ENCODE measurements around the gene ARHGAP35. TPM values are rescaled to one million over a fixed set of nuclear protein-coding genes. Genes with fewer than 3 reads are reported as not detected.

The ARHGAP35 gene
- total and polyA plus RNA-seq, 10 of the 15 experiments (the other 5 are each of a cell fraction or from before 2014, with no cell fraction given): 0.85 to 29.9 (median 11.5) TPM

- CTCF ChIA-PET: interaction anchor here (0.8 to 3.0 kb wide), 7 partner anchors 55 to 150 kb away, joined by 3 to 20 read pairs (median 4); no protein-coding TSS in a partner anchor
- H3K79me2 ChIP-seq (ENCODE audit: control insufficient read depth, insufficient read depth, low read length): peaks cover 65% of the 10 kb centered on the region
- H3K9ac ChIP-seq (ENCODE audit: control insufficient read depth, insufficient read depth, low read length): peak overlapping the region; percentile 86
- peaks cover 6% of the 10 kb centered on the region for H4K20me1 ChIP-seq (ENCODE audit: control insufficient read depth, insufficient read depth)
- no peak overlapping the region for H2AFZ ChIP-seq (ENCODE audit: control insufficient read depth, low read depth, low read length)
- intact Hi-C loops (cut with micrococcal nuclease; ENCODE audit: unreplicated experiment): no loop called here
- H3K4me3 ChIP-seq: peak overlapping the region; percentile 77
- FAIRE-seq (no peak), DNase-seq (ENCODE audit: low read depth, low spot score) (no peak), ATAC-seq (no peak)
- in situ Hi-C loops (cut with MboI): no loop called here
- RAD21 ChIA-PET (ENCODE audit: unreplicated experiment): interaction anchor here (0.6 to 2.7 kb wide), 6 partner anchors 30 to 1093 kb away, joined by 3 to 11 read pairs (median 4); no protein-coding TSS in a partner anchor
- TF ChIP-seq MTA2 (IDR thresholded peaks at IDR 0.05; ENCODE audit: low read depth) (no peak), TAF1 (IDR thresholded peaks at IDR 0.05; ENCODE audit: borderline replicate concordance, low read depth, low read length) (no peak), ZBED1 (IDR thresholded peaks at IDR 0.05; ENCODE audit: borderline replicate concordance) (no peak), MEF2A (IDR thresholded peaks at IDR 0.05; ENCODE audit: insufficient read depth, low read depth, low read length) (no peak), EGR1 (IDR thresholded peaks at IDR 0.05; ENCODE audit: borderline replicate concordance in 1 of 2, low read depth in 2 of 2, low read length in 2 of 2) (no peak), ZNF217 (IDR thresholded peaks at IDR 0.05) (no peak), HDAC2 (IDR thresholded peaks at IDR 0.05) (no peak), NR2F1 (conservative IDR thresholded peaks at IDR 0.05) (no peak), ZNF274 (IDR thresholded peaks at IDR 0.05; ENCODE audit: insufficient read depth, insufficient read length) (no peak), SUZ12 (IDR thresholded peaks at IDR 0.05; ENCODE audit: unreplicated experiment) (no peak), SMAD1 (IDR thresholded peaks at IDR 0.05; ENCODE audit: low read depth, partially characterized antibody) (no peak), YBX1 (IDR thresholded peaks at IDR 0.05) (no peak), TCF7 (IDR thresholded peaks at IDR 0.05; ENCODE audit: borderline replicate concordance) (no peak), SREBF2 (IDR thresholded peaks at IDR 0.05; ENCODE audit: low read length) (no peak), HSF1 (IDR thresholded peaks at IDR 0.05; ENCODE audit: low read depth, low read length) (no peak), SPI1 (IDR thresholded peaks at IDR 0.05; ENCODE audit: borderline replicate concordance, insufficient read depth, low read depth, low read length) (no peak)
- peak overlapping the region; percentile 68 for H3K27ac ChIP-seq (ENCODE audit: control insufficient read depth, insufficient read depth)
- POLR2A ChIA-PET: interaction anchor here (0.5 to 1.6 kb wide), 5 partner anchors 11 to 663 kb away, joined by 3 to 8 read pairs (median 4); no protein-coding TSS in a partner anchor
- WGBS (ENCODE audit: insufficient coverage, insufficient replicate concordance, low lambda C conversion rate, missing lambda C conversion rate): 64% methylated on average over 9 of the region's 9 CpGs
- no peaks in the 10 kb centered on the region for H3K9me3 ChIP-seq (replicated peaks; ENCODE audit: control insufficient read depth, insufficient read depth, low read length)
- no peaks in the 10 kb centered on the region; a peak in 1 of 4 replicates for H3K36me3 ChIP-seq (ENCODE audit: control insufficient read depth in 2 of 2, insufficient read depth in 2 of 2, low read length in 1 of 2)
- peak overlapping the region; percentile 75 for H3K4me2 ChIP-seq (ENCODE audit: control insufficient read depth, insufficient read depth)
- H3K4me1 ChIP-seq (ENCODE audit: control insufficient read depth, insufficient read depth, low read length): peaks cover 5% of the 10 kb centered on the region; the same call in 1 of the 2 replicates
- SMC1A ChIA-PET (ENCODE audit: uncharacterized antibody, unreplicated experiment): interaction anchor here (0.8 to 2.5 kb wide), 7 partner anchors 23 to 173 kb away, joined by 3 to 11 read pairs (median 4); no protein-coding TSS in a partner anchor
- H3K27me3 ChIP-seq (replicated peaks in 1 of 2; ENCODE audit: control insufficient read depth in 2 of 2, insufficient read depth in 2 of 2, low read length in 1 of 2): no peaks in the 10 kb centered on the region
- BruUV-seq (replicated peaks): no TSS peak
Measured at GRCh38 chr19:46862503-46862834, 1.7 kb downstream of the ARHGAP35 start.

All from GM12878 (cell line).